ENCODE results near the gene URAD.

The URAD gene

DNA sequence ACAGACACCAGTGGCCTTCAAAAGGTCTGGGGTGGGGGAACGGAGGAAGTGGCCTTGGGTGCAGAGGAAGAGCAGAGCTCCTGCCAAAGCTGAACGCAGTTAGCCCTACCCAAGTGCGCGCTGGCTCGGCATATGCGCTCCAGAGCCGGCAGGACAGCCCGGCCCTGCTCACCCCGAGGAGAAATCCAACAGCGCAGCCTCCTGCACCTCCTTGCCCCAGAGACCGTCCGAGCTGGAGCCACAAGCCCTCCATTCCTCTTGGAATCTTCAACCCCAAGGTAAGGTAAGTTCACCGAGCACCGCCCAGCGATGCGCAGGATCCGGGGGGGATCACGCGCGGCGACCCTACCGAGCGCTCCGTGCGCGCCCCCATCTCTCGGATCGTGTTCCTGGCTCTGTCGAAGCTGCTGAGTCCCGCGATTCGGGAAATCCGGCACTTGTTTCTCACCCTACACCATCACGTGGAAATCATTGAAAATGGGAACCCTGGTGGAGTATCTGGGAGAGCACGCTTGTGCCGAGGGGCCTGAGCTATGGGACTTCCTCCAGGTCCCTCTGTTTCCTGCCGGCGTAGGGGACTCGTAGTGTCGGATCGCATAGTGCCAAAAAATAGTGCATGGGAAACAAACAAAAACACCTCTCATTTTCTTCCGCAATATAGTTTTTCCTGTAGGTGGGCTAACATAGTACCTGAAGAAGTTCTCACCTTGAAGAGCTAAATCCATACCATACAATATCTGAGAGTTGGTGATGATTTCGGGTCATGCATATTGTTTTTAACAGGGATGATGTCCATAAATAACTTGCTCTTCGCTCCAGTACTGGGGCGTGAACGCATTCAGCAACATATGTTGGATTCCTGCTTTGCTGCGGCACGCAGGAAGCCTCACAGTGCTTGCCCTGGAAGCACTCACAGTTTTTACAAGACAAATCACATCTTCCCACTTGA, 59.4 kb downstream of the URAD start:
- Histone ChIP-seq H3K36me3 (ENCODE audit: insufficient read depth, low read length) (no peaks in the 10 kb centered on the region), H3F3A (ENCODE audit: low read depth) (no peaks in the 10 kb centered on the region), H2AFZ (ENCODE audit: low read length) (no peak overlapping the region), H4K20me1 (ENCODE audit: insufficient read depth, low read length, poor library complexity, severe bottlenecking) (no peaks in the 10 kb centered on the region), H3K9ac (ENCODE audit: low read depth, low read length, poor library complexity, severe bottlenecking) (no peak overlapping the region), H3K79me2 (ENCODE audit: insufficient read depth, low read length) (no peaks in the 10 kb centered on the region), H3K4me3 (ENCODE audit: low read length, poor library complexity, severe bottlenecking) (no peak overlapping the region), H3K27me3 (ENCODE audit: insufficient read depth, low read length, poor library complexity, severe bottlenecking) (no peaks in the 10 kb centered on the region), H3K9me2 (replicated peaks; ENCODE audit: low read depth, low read length) (no peaks in the 10 kb centered on the region), H3K4me2 (ENCODE audit: low read depth, low read length, poor library complexity, severe bottlenecking) (no peak overlapping the region), H3K4me1 (ENCODE audit: insufficient read depth, low read length, poor library complexity, severe bottlenecking) (no peaks in the 10 kb centered on the region), H3K9me3 (ENCODE audit: insufficient read depth, low read depth, low read length) (no peaks in the 10 kb centered on the region)
- TF ChIP-seq EZH2phosphoT487 (IDR thresholded peaks at IDR 0.05; ENCODE audit: borderline replicate concordance): no peak
- TF ChIP-seq, protein P1, sequence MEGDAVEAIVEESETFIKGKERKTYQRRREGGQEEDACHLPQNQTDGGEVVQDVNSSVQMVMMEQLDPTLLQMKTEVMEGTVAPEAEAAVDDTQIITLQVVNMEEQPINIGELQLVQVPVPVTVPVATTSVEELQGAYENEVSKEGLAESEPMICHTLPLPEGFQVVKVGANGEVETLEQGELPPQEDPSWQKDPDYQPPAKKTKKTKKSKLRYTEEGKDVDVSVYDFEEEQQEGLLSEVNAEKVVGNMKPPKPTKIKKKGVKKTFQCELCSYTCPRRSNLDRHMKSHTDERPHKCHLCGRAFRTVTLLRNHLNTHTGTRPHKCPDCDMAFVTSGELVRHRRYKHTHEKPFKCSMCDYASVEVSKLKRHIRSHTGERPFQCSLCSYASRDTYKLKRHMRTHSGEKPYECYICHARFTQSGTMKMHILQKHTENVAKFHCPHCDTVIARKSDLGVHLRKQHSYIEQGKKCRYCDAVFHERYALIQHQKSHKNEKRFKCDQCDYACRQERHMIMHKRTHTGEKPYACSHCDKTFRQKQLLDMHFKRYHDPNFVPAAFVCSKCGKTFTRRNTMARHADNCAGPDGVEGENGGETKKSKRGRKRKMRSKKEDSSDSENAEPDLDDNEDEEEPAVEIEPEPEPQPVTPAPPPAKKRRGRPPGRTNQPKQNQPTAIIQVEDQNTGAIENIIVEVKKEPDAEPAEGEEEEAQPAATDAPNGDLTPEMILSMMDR (conservative IDR thresholded peaks at IDR 0.05; ENCODE audit: low read length): no peak

DNA sequence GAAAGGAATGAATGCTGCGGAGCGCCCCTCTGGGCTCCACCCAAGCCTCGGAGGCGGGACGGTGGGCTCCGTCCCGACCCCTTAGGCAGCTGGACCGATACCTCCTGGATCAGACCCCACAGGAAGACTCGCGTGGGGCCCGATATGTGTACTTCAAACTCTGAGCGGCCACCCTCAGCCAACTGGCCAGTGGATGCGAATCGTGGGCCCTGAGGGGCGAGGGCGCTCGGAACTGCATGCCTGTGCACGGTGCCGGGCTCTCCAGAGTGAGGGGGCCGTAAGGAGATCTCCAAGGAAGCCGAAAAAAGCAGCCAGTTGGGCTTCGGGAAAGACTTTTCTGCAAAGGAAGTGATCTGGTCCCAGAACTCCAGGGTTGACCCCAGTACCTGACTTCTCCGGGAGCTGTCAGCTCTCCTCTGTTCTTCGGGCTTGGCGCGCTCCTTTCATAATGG, 60.1 kb downstream of the URAD start:
- H3K9ac ChIP-seq (ENCODE audit: low read depth, low read length, poor library complexity, severe bottlenecking): no peak overlapping the region
- no peaks in the 10 kb centered on the region for H4K20me1 ChIP-seq (ENCODE audit: insufficient read depth, low read length, poor library complexity, severe bottlenecking)
- H2AFZ ChIP-seq (ENCODE audit: low read length): no peak overlapping the region
- no peaks in the 10 kb centered on the region for H3K4me1 ChIP-seq (ENCODE audit: insufficient read depth, low read length, poor library complexity, severe bottlenecking)
- TF ChIP-seq, protein P1 (conservative IDR thresholded peaks at IDR 0.05; ENCODE audit: low read length): no peak
- no peak for TF ChIP-seq EZH2phosphoT487 (IDR thresholded peaks at IDR 0.05; ENCODE audit: borderline replicate concordance)
- H3K9me3 ChIP-seq (ENCODE audit: insufficient read depth, low read depth, low read length): no peaks in the 10 kb centered on the region
- H3K79me2 ChIP-seq (ENCODE audit: insufficient read depth, low read length): no peaks in the 10 kb centered on the region
- H3K4me2 ChIP-seq (ENCODE audit: low read depth, low read length, poor library complexity, severe bottlenecking): no peak overlapping the region
- H3K27me3 ChIP-seq (ENCODE audit: insufficient read depth, low read length, poor library complexity, severe bottlenecking): no peaks in the 10 kb centered on the region
- H3K9me2 ChIP-seq (replicated peaks; ENCODE audit: low read depth, low read length): no peaks in the 10 kb centered on the region
- no peak overlapping the region for H3K4me3 ChIP-seq (ENCODE audit: low read length, poor library complexity, severe bottlenecking)
- no peaks in the 10 kb centered on the region for H3K36me3 ChIP-seq (ENCODE audit: insufficient read depth, low read length)
- H3F3A ChIP-seq (ENCODE audit: low read depth): no peaks in the 10 kb centered on the region

All from Loucy (cell line).